ENCODE data around the gene PODXL2.
"Not testable (repeated sequence)": the region's sequence is repeated elsewhere in the genome, so short reads cannot be mapped to it uniquely, and the experiment has no call there.

PODXL2 gene

GRCh38 chr3:127680798-127681221, 51.8 kb downstream of the PODXL2 start:
- H3K79me2 ChIP-seq (ENCODE audit: control insufficient read depth, insufficient read depth, low read length), result no peaks in the 10 kb centered on the region
- H3K56ac ChIP-seq (ENCODE audit: low read length), result no peak overlapping the region
- H3K4me3 ChIP-seq (ENCODE audit: low read length), result no peak overlapping the region
- no peak overlapping the region for H3K23ac ChIP-seq (ENCODE audit: low read length)
- no peak overlapping the region for H2BK15ac ChIP-seq (replicated peaks; ENCODE audit: low read depth)
- H3K4me1 ChIP-seq (ENCODE audit: control insufficient read depth, low read depth, low read length), result no peaks in the 10 kb centered on the region
- H3K18ac ChIP-seq (ENCODE audit: low read length), result no peak overlapping the region
- no peak overlapping the region for H2BK120ac ChIP-seq (ENCODE audit: low read depth, low read length)
- H3K79me1 ChIP-seq (ENCODE audit: low read length), result no peaks in the 10 kb centered on the region
- no peak overlapping the region for H4K8ac ChIP-seq (ENCODE audit: low read depth, low read length)
- no peak overlapping the region for H3K27ac ChIP-seq (ENCODE audit: low read depth, low read length)
- no peak for DNase-seq
- no CpG with 5 or more reads among the region's 1 CpG for WGBS (ENCODE audit: extremely low coverage, insufficient coverage, low lambda C conversion rate)
- H3K36me3 ChIP-seq (ENCODE audit: control insufficient read depth, insufficient read depth, low read length), result no peaks in the 10 kb centered on the region
- H3K4me2 ChIP-seq (ENCODE audit: low read length), result no peak overlapping the region
- H3K9ac ChIP-seq (ENCODE audit: low read length), result no peak overlapping the region
- H2BK5ac ChIP-seq (ENCODE audit: low read length), result no peak overlapping the region
- H3K4ac ChIP-seq (ENCODE audit: low read depth, low read length), result no peak overlapping the region
- H2AK5ac ChIP-seq (ENCODE audit: low read length), result no peak overlapping the region
- H3K27me3 ChIP-seq (ENCODE audit: insufficient read depth, low read length, poor library complexity), result no peaks in the 10 kb centered on the region
- no peak overlapping the region for H4K5ac ChIP-seq (ENCODE audit: low read length)

- not testable (repeated sequence) for H3K27me3 ChIP-seq (ENCODE audit: insufficient read depth, low read length, poor library complexity); H3K4me3 ChIP-seq (ENCODE audit: low read length); H3K36me3 ChIP-seq (ENCODE audit: control insufficient read depth, insufficient read depth, low read length); H3K79me2 ChIP-seq (ENCODE audit: control insufficient read depth, insufficient read depth, low read length); H4K5ac ChIP-seq (ENCODE audit: low read length); H2AK5ac ChIP-seq (ENCODE audit: low read length); H3K56ac ChIP-seq (ENCODE audit: low read length); DNase-seq; H3K9ac ChIP-seq (ENCODE audit: low read length); H2BK120ac ChIP-seq (ENCODE audit: low read depth, low read length); H3K4ac ChIP-seq (ENCODE audit: low read depth, low read length); H3K18ac ChIP-seq (ENCODE audit: low read length); H3K4me2 ChIP-seq (ENCODE audit: low read length); H4K8ac ChIP-seq (ENCODE audit: low read depth, low read length); H3K27ac ChIP-seq (ENCODE audit: low read depth, low read length); H2BK5ac ChIP-seq (ENCODE audit: low read length); H3K23ac ChIP-seq (ENCODE audit: low read length); H2BK15ac ChIP-seq (replicated peaks; ENCODE audit: low read depth); H3K79me1 ChIP-seq (ENCODE audit: low read length); H3K4me1 ChIP-seq (ENCODE audit: control insufficient read depth, low read depth, low read length)
- no CpG with 5 or more reads among the region's 6 CpGs for WGBS (ENCODE audit: extremely low coverage, insufficient coverage, low lambda C conversion rate)
Measured at GRCh38 chr3:127682175-127682554, 53.2 kb downstream of the PODXL2 start.

- Histone ChIP-seq H2BK120ac (ENCODE audit: low read depth, low read length) (no peak overlapping the region), H2BK5ac (ENCODE audit: low read length) (no peak overlapping the region), H3K79me2 (ENCODE audit: control insufficient read depth, insufficient read depth, low read length) (no peaks in the 10 kb centered on the region), H3K4ac (ENCODE audit: low read depth, low read length) (no peak overlapping the region), H3K4me2 (ENCODE audit: low read length) (no peak overlapping the region), H4K5ac (ENCODE audit: low read length) (no peak overlapping the region), H3K27me3 (ENCODE audit: insufficient read depth, low read length, poor library complexity) (no peaks in the 10 kb centered on the region), H3K36me3 (ENCODE audit: control insufficient read depth, insufficient read depth, low read length) (no peaks in the 10 kb centered on the region), H3K18ac (ENCODE audit: low read length) (no peak overlapping the region), H3K27ac (ENCODE audit: low read depth, low read length) (no peak overlapping the region), H3K56ac (ENCODE audit: low read length) (no peak overlapping the region), H2AK5ac (ENCODE audit: low read length) (no peak overlapping the region), H3K9ac (ENCODE audit: low read length) (no peak overlapping the region), H3K4me3 (ENCODE audit: low read length) (no peak overlapping the region), H2BK15ac (replicated peaks; ENCODE audit: low read depth) (no peak overlapping the region), H3K79me1 (ENCODE audit: low read length) (no peaks in the 10 kb centered on the region), H4K8ac (ENCODE audit: low read depth, low read length) (no peak overlapping the region), H3K4me1 (ENCODE audit: control insufficient read depth, low read depth, low read length) (no peaks in the 10 kb centered on the region), H3K23ac (ENCODE audit: low read length) (no peak overlapping the region)
- peak; percentile 67 for DNase-seq
- no CpG with 5 or more reads among the region's 8 CpGs for WGBS (ENCODE audit: extremely low coverage, insufficient coverage, low lambda C conversion rate)
Measured at GRCh38 chr3:127682561-127682960, 53.6 kb downstream of the PODXL2 start.

GRCh38 chr3:127684871-127685707, 56.1 kb downstream of the PODXL2 start:
- Histone ChIP-seq H2BK5ac (ENCODE audit: low read length) (no peak overlapping the region), H2AK5ac (ENCODE audit: low read length) (no peak overlapping the region), H3K23ac (ENCODE audit: low read length) (no peak overlapping the region), H3K4me1 (ENCODE audit: control insufficient read depth, low read depth, low read length) (no peaks in the 10 kb centered on the region), H3K4ac (ENCODE audit: low read depth, low read length) (no peak overlapping the region), H3K79me1 (ENCODE audit: low read length) (no peaks in the 10 kb centered on the region), H2BK120ac (ENCODE audit: low read depth, low read length) (no peak overlapping the region), H3K4me3 (ENCODE audit: low read length) (no peak overlapping the region), H3K36me3 (ENCODE audit: control insufficient read depth, insufficient read depth, low read length) (no peaks in the 10 kb centered on the region), H2BK15ac (replicated peaks; ENCODE audit: low read depth) (no peak overlapping the region), H4K5ac (ENCODE audit: low read length) (no peak overlapping the region), H3K56ac (ENCODE audit: low read length) (no peak overlapping the region), H3K9ac (ENCODE audit: low read length) (no peak overlapping the region), H3K27ac (ENCODE audit: low read depth, low read length) (no peak overlapping the region), H3K4me2 (ENCODE audit: low read length) (no peak overlapping the region), H3K18ac (ENCODE audit: low read length) (no peak overlapping the region), H3K79me2 (ENCODE audit: control insufficient read depth, insufficient read depth, low read length) (no peaks in the 10 kb centered on the region), H4K8ac (ENCODE audit: low read depth, low read length) (no peak overlapping the region), H3K27me3 (ENCODE audit: insufficient read depth, low read length, poor library complexity) (no peaks in the 10 kb centered on the region)
- DNase-seq, result no peak
- WGBS (ENCODE audit: extremely low coverage, insufficient coverage, low lambda C conversion rate), result no CpG with 5 or more reads among the region's 22 CpGs

GRCh38 chr3:127685708-127686511, 56.9 kb downstream of the PODXL2 start:
- Histone ChIP-seq H3K79me1 (ENCODE audit: low read length) (no peaks in the 10 kb centered on the region), H3K27ac (ENCODE audit: low read depth, low read length) (no peak overlapping the region), H3K4ac (ENCODE audit: low read depth, low read length) (no peak overlapping the region), H4K8ac (ENCODE audit: low read depth, low read length) (no peak overlapping the region), H3K23ac (ENCODE audit: low read length) (no peak overlapping the region), H3K56ac (ENCODE audit: low read length) (no peak overlapping the region), H3K18ac (ENCODE audit: low read length) (no peak overlapping the region), H3K4me2 (ENCODE audit: low read length) (no peak overlapping the region), H3K27me3 (ENCODE audit: insufficient read depth, low read length, poor library complexity) (no peaks in the 10 kb centered on the region), H3K9ac (ENCODE audit: low read length) (no peak overlapping the region), H2BK120ac (ENCODE audit: low read depth, low read length) (no peak overlapping the region), H2AK5ac (ENCODE audit: low read length) (no peak overlapping the region), H3K36me3 (ENCODE audit: control insufficient read depth, insufficient read depth, low read length) (no peaks in the 10 kb centered on the region), H3K79me2 (ENCODE audit: control insufficient read depth, insufficient read depth, low read length) (no peaks in the 10 kb centered on the region), H2BK15ac (replicated peaks; ENCODE audit: low read depth) (no peak overlapping the region), H3K4me1 (ENCODE audit: control insufficient read depth, low read depth, low read length) (peaks cover 2% of the 10 kb centered on the region), H2BK5ac (ENCODE audit: low read length) (no peak overlapping the region), H4K5ac (ENCODE audit: low read length) (no peak overlapping the region), H3K4me3 (ENCODE audit: low read length) (no peak overlapping the region)
- no peak for DNase-seq
- 100% methylated on average over 3 of the region's 4 CpGs for WGBS (ENCODE audit: extremely low coverage, insufficient coverage, low lambda C conversion rate)

All from mesendoderm (in vitro differentiated cells).